ENCODE results near the gene ERICH4. TPM values are rescaled to one million over a fixed set of nuclear protein-coding genes. Genes with fewer than 3 reads are reported as not detected.

ERICH4 gene
- total and polyA plus RNA-seq, 2 of the 8 experiments (the other 6 are each of a cell fraction or from before 2014, with no cell fraction given), result not detected

DNA sequence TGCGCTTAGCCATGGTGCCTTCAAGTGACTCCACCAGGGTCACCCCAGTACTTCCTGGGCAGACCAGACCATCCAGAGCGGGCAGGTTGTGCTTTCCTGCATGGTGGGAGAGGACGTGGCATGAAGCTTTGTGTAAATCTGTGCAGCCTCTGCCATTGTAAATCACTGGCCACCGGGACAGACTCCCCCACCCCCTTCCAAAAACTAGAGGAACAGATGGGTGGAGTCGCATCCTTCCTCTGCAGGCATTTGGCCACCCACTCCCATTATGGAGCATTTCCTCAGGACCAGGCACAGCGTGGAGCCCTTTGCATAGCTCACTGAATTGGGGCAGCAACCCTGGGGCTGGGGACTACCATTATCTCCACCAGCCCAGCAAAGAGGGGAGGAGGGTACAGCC is 37.2 kb upstream of the ERICH4 start (continued):
- no peak for TF ChIP-seq EP300 (IDR thresholded peaks at IDR 0.05; ENCODE audit: borderline replicate concordance in 1 of 2, low read depth in 2 of 2, low read length in 2 of 2)
- no peak for TF ChIP-seq POLR2AphosphoS5 (IDR thresholded peaks at IDR 0.05; ENCODE audit: low read depth, low read length)
- TF ChIP-seq HDAC2 (IDR thresholded peaks at IDR 0.05; ENCODE audit: borderline replicate concordance in 1 of 2, low read depth in 2 of 2, low read length in 2 of 2), result no peak
